AG04450 (cell line): ENCODE measurements around the gene AGPAT4. TPM values are rescaled to one million over a fixed set of nuclear protein-coding genes. Genes with fewer than 3 reads are reported as not detected.

ENCODE experiments used
- CTCF ChIA-PET: fragments of 300-600, 350-600 bp; formaldehyde crosslinking; extraction: SDS; loops from one replicate; lab custom pipeline; 2022; ENCODE audit warnings: antibody characterized with exemption, inconsistent platforms; lab: Charles Lee
- POLR2A ChIA-PET: fragments of 350-600 bp; formaldehyde crosslinking; extraction: SDS; loops from one replicate; lab custom pipeline; 2021; ENCODE audit warnings: antibody characterized with exemption, inconsistent platforms; lab: Yijun Ruan, JAX
- DNase-seq: peaks from one replicate; pipeline ENCODE4 v3.0.0-alpha.2; 2011; ENCODE audit warnings: low read depth, low spot score
- H3K27ac ChIP-seq: one replicate; pipeline ENCODE4 v1.5.1; 2012; ENCODE audit warnings: low read depth, low read length, control low read depth
- H3K27me3 ChIP-seq: one replicate; pipeline ENCODE4 v1.6.0; 2012; ENCODE audit warnings: low read length; ENCODE audit not compliant: control insufficient read depth, insufficient read depth
- H3K4me3 ChIP-seq: 2 replicates; pipeline ENCODE4 v1.5.1; 2011; ENCODE audit warnings: mild to moderate bottlenecking, low read depth, low read length, control low read depth
- H3K9me3 ChIP-seq: 2 replicates; pipeline ENCODE4 v1.5.1; 2012; ENCODE audit warnings: low read length; ENCODE audit not compliant: control insufficient read depth, insufficient read depth
- CTCF ChIP-seq: IDR thresholded peaks from 2 replicates; pipeline ENCODE4 v1.5.1; 2011; ENCODE audit warnings: low read depth, low read length, control low read depth, inconsistent platforms
- polyA plus RNA-seq: library from polyadenylated mRNA; depleted of rRNA; stranded (reverse); fragments of >200 nt; gene quantifications from 2 replicates; pipeline ENCODE4 v1.2.3, GENCODE V29; 2011

AGPAT4 gene
- polyA plus RNA-seq, 1 experiment = 10.0 TPM

- no peak for DNase-seq
- CTCF ChIA-PET = interaction anchor here (0.9 kb wide), 1 partner anchor 15 kb away, joined by 3 read pairs; no protein-coding TSS in a partner anchor
- Histone ChIP-seq H3K27me3 (no peaks in the 10 kb centered on the region), H3K9me3 (no peaks in the 10 kb centered on the region; the same call in 1 of the 2 replicates), H3K4me3 (no peak overlapping the region), H3K27ac (no peak overlapping the region)
- no peak for TF ChIP-seq CTCF
- POLR2A ChIA-PET = no interaction called here
Observed at GRCh38 chr6:161235776-161236633, 37.9 kb downstream of the AGPAT4 start.

GRCh38 chr6:161233986-161234661 is 39.7 kb downstream of the AGPAT4 start:
- ChIA-PET CTCF (interaction anchor here (1.1 kb wide), 1 partner anchor 137 kb away, joined by 3 read pairs; no protein-coding TSS in a partner anchor), POLR2A (interaction anchor here (1.2 to 1.9 kb wide), 3 partner anchors 19 to 40 kb away, joined by 3 to 11 read pairs (median 9); partner anchors contain the start of gene AGPAT4)
- no peaks in the 10 kb centered on the region; the same call in 1 of the 2 replicates for H3K9me3 ChIP-seq
- no peak overlapping the region for H3K27ac ChIP-seq
- peak; percentile 83 for DNase-seq
- H3K27me3 ChIP-seq = no peaks in the 10 kb centered on the region
- no peak for TF ChIP-seq CTCF
- H3K4me3 ChIP-seq = no peak overlapping the region

- no peak overlapping the region for H3K4me3 ChIP-seq
- POLR2A ChIA-PET = no interaction called here
Observed at GRCh38 chr6:161232467-161232866, 41.4 kb downstream of the AGPAT4 start.

GRCh38 chr6:161232010-161232409 is 41.9 kb downstream of the AGPAT4 start:
- DNase-seq = no peak
- Histone ChIP-seq H3K4me3 (no peak overlapping the region), H3K9me3 (no peaks in the 10 kb centered on the region; the same call in 1 of the 2 replicates), H3K27ac (no peak overlapping the region), H3K27me3 (no peaks in the 10 kb centered on the region)
- no peak for TF ChIP-seq CTCF
- CTCF ChIA-PET = interaction anchor here (1.0 kb wide), 1 partner anchor 139 kb away, joined by 4 read pairs; no protein-coding TSS in a partner anchor
- POLR2A ChIA-PET = no interaction called here

More at GRCh38 chr6:161232467-161232866, 41.4 kb downstream of the AGPAT4 start:
- H3K27ac ChIP-seq = no peak overlapping the region
- no peaks in the 10 kb centered on the region; the same call in 1 of the 2 replicates for H3K9me3 ChIP-seq
- CTCF ChIA-PET = no interaction called here
- no peaks in the 10 kb centered on the region for H3K27me3 ChIP-seq
- DNase-seq = no peak
- TF ChIP-seq CTCF = no peak
